DMS79 treated with DMSO at 0.1 percent for 48 hours (cell line): ENCODE results near the gene ADAMTS17.

ENCODE experiments used
- DNase-seq: peaks from one replicate; lab custom pipeline; 2025; lab: John Stamatoyannopoulos, UW

The ADAMTS17 gene

GRCh38 chr15:100134586-100134985 is 207.2 kb downstream of the ADAMTS17 start:
- DNase-seq, result no peak

DNA sequence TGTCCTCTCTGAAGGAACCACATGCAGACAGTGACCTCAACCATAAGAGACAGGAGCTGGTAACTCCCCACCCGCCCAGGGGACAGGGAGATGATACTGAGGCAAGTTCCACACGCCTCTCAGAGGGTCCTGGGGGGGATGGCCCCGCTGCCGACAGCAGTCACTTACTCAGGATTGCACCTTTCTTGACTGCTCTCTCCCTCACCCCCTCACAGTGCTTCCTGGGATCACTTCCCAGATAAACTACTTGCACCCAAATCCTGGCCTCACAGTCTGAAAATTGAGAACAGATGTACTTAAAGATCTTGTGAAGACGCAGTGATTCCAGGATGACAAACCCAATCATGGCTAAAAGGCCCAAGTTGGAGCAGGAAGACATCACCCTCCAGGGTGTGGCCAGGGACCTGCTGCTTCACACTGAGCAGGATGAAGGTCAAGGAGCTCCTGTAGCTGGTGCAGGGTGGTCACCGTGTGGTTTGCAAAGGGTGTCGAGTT is 207.6 kb downstream of the ADAMTS17 start:
- DNase-seq, result no peak

DNA sequence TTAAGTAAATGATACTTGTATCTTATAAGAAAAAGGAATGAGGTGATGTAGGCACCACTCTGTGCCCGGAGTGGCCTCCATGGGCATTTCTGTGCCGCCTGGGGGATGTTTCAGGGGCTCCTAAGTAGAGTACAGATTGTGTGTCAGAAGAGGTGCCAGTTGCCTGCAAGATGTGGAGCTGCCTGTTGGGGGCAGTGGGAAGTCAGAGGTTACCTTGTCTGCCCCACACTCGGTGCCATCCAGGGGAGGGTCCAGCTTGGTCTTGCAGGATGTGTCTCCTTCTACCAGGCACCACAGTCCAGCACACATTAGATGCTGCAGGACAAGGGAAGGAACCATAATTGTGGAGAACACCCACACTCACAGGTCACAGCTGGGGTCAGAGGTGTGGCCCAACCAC is 208.8 kb downstream of the ADAMTS17 start:
- no peak for DNase-seq

- DNase-seq, result no peak
Observed at GRCh38 chr15:100132309-100132708, 209.5 kb downstream of the ADAMTS17 start.

DNA sequence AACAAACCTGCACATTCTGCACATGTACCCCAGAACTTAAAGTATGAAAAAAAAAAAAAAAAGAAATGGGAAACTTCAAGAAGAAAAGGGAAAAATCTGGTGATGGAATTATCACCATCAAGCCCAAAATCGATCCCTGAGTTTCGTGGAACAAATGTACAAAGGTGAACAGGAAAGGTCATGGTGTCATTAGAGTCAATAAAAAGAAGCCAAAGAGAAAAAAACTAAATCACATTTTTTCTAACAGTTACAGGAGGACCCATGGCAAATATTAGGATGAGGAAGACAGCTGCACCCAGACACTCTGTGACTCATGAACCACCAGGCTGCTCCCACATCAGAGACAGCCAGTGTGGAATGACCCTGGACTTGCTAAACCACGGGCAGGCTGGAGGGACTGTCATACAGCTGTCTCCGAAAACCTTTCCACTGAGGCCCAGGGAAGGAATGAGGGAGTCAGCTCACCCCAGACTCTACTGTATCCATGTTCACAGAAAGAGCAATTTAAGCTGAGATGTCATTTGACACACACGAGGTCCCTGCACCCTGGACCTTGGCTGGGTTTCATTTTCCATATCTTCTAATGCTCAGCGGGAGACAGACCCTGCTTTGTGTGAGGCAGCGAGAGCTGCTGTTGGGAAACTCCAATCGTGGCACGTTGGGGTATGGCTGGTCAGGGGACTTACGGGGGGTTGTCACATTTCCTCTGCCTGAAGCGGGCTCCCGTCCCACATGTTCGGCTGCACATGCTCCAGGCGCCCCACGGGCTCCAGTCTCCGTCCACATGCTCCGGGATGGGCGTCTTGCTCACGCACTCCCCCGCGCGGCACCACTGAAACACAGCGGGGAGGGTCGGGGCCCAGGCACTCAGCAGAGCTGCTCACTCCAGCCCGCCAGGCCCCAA is 210.2 kb downstream of the ADAMTS17 start:
- DNase-seq, result no peak

DNA sequence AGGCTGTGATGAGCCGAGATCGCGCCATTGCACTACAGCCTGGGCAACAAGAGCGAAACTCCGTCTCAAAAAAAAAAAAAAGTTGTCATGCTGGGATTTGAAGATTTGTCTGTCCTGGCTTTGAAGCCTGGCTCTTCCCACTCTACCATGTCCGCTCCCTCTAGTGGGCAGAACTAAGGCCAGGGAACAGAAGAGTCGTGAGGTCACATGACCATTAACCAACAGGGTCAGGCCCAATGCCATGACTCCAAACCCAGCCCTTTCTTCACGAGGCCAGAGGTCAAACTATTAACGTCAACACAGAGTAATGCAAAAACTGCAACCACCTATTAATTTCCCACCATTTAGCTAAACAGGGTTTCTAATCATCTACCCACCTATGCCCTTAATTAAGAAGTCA is 212.1 kb downstream of the ADAMTS17 start:
- no peak for DNase-seq

GRCh38 chr15:100125401-100126191 is 216.2 kb downstream of the ADAMTS17 start:
- no peak for DNase-seq

- DNase-seq, result no peak
Observed at GRCh38 chr15:100124936-100125335, 216.8 kb downstream of the ADAMTS17 start.

DNA sequence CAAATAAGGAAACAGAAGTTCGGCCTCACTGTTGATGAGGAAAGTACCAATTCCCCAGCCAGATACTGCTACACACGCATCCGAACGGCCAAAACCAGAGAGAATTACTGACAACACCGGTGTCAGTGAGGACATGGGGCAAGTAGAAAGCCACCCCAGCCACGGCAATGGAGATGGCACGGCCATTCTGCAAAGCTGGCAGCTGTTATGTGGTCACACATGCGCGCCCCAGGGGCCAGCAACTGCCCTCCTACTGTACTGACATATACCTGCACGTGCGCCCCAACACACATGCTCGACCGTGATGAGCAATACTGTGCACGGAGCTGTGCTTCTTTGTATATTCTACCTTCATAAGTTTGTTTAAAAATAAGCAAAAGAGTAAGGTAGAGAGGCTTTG is 217.4 kb downstream of the ADAMTS17 start:
- DNase-seq, result no peak

GRCh38 chr15:100123611-100124010 is 218.2 kb downstream of the ADAMTS17 start:
- DNase-seq, result no peak

- no peak for DNase-seq
Observed at GRCh38 chr15:100121285-100121684, 220.5 kb downstream of the ADAMTS17 start.

GRCh38 chr15:100120111-100120510 is 221.7 kb downstream of the ADAMTS17 start:
- no peak for DNase-seq

DNA sequence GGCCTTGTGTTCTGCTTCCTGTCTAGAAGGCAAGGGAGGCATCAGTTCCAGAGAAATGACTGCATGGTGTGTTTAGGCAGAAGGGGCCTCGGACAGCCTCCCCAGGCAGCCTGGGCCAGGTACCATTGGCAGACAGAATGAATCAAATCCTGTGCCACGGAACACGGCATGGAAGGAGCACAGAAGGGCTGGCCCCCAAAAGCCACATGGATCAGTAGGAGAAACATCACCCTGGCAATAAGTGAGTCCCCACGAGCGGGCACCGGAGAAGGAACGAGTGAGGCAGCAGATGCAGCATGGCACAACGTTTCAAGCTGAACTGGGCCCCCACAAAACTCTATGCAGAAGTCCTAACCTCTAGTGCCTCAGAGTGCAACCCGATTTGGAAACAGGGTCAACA is 223.2 kb downstream of the ADAMTS17 start:
- no peak for DNase-seq

- no peak for DNase-seq
Observed at GRCh38 chr15:100116416-100117190, 225.2 kb downstream of the ADAMTS17 start.

GRCh38 chr15:100115711-100116090 is 226.1 kb downstream of the ADAMTS17 start:
- no peak for DNase-seq

- no peak for DNase-seq
Observed at GRCh38 chr15:100115066-100115710, 226.6 kb downstream of the ADAMTS17 start.

- no peak for DNase-seq
Observed at GRCh38 chr15:100114571-100114970, 227.2 kb downstream of the ADAMTS17 start.

GRCh38 chr15:100114100-100114499 is 227.7 kb downstream of the ADAMTS17 start:
- no peak for DNase-seq

DNA sequence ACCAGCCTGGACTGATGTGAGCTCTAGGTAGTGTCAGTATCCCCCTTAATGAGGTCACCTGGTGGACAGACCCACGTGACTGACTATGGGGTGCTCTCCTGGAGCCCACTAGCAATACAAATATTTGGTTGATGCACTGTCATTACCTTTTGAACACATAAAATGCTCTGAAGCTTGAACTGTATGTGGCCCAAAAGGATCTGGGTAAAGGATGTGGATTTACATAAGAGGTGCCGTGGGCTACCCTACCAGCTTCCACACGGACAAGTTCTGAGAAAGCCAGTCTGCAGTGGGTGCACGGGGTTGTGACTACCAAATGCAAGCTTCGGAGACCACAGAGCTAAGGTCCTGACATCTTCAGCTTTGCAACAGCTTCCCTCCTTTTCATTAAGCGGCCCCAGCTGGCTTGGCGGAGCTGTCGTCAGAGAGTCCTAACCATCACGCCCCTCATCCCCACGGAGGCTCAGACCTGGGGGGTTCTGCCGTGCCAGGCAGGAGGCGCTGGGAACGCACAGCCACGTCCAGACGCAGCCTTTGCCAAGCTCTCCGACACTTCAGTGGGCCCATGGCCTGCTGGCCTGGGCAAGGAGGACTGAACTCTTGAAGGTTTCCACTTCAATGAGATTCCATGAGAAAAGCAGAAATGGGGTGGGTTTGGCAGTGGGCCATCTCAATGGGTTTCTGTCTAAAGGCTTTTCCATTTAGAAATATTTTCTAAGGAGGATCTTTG is 228.3 kb downstream of the ADAMTS17 start:
- no peak for DNase-seq

GRCh38 chr15:100112636-100113305 is 229.0 kb downstream of the ADAMTS17 start:
- no peak for DNase-seq
